T-helper 1 cell (primary cell): ENCODE data around the gene KRTAP2-3.
"Not testable (repeated sequence)": the region's sequence is repeated elsewhere in the genome, so short reads cannot be mapped to it uniquely, and the experiment has no call there.

Experiments used
- DNase-seq, 5 donors: peaks; one replicate each; pipeline ENCODE4 v3.0.0-alpha.2; 2012 to 2020

Gene KRTAP2-3

DNA sequence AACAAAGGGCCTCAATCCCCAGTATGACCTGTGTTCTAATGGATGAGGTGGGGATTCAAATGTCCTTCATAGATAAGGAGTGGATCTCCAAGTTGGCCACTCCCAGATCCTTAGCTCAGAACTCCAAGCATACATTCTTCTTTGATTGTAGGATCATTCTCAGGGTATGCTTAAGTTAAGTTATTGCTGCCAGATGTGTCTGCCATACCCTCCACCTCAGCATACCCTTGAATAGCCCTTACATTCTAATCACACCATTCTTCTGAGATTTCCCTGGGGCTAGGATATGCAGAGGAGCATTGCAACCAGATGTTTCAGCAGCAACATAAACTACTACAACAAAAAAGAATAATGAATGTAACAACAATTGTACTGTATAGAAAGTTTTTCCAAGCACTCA lies 7.4 kb upstream of the KRTAP2-3 start:
- DNase-seq, result no peak

GRCh38 chr17:41065829-41066624 lies 6.1 kb upstream of the KRTAP2-3 start, which contains the start of gene KRTAP2-4:
Gene KRTAP2-4 (minus strand): TSS chr17:41065879. CDS start chr17:41065845, 34 bp downstream.
- no peak for DNase-seq

DNA sequence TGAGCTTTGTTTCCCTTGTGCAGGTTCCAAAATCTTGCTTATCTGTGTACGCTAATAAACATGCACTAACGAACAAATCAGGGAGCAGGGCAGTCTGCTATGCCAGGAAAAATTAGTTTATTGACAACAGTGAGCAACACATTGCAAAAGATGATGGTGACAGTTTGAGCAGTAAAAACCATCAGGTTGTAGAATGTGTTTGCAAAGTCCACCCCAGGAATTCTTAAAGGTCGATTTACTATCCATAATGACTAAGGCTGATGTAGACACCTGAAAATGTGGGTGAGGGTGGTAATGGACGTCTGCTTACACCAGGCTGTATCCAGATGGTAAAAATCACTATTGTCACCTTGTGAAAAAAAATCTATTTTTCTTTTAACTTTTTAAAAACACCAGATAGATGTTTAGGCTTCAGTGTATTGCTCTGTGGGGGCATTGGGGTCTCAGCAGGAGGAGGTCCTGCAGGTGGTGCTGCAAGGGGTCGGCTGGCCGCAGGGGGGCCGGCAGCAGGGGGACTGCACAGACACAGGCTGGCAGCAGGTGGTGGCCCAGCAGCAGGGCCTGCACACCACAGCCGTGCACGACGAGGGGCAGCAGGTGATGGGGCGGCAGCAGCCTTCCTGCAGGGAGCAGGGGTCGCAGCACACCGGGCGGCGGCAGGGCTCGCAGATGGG lies 5.2 kb upstream of the KRTAP2-3 start:
- DNase-seq, result not testable (repeated sequence)

DNA sequence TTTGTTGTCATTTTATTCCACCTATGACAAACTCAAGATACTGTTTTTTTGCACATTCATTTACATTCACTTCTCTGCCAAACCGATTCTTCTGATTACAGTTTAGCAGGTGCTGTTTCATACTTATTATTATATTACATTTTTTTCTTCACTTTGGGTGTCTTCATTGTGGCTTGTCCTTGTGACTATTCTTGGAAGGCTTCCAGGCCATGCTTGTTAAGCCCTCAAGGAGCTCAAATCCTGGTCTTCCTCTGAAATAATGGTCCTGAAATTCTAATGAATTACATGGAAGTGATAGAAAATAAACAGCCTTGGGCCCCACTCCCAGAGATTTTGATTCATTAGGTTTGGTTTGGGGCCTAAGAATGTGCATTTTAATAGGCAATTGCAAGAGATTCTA lies 4.4 kb upstream of the KRTAP2-3 start:
- no peak for DNase-seq

GRCh38 chr17:41063449-41063848 lies 3.5 kb upstream of the KRTAP2-3 start:
- no peak for DNase-seq

GRCh38 chr17:41061964-41062363 lies 2.0 kb upstream of the KRTAP2-3 start:
- DNase-seq, result no peak

- not testable (repeated sequence) for DNase-seq
These were observed 450 bp downstream of the KRTAP2-3 start for GRCh38 chr17:41059276-41060051.

DNA sequence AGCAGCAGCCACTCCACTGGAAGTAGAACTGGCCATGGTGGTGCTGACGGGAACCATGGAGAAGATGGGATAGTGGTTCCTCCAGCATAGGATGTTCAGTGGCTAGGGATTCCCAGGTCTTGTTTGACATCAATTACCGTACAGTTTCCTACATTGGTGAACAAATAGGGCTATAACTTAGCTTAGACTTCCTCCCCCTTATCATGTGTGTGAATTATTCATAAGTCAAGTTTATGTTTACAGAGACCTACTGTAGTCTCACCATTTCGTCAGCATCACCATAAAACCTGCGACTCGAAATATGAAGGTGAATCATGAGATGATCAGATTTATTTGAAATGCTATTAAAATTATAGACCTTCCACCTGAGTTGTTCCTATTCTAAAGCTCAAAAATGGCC lies 1.2 kb downstream of the KRTAP2-3 start:
- DNase-seq, result no peak

DNA sequence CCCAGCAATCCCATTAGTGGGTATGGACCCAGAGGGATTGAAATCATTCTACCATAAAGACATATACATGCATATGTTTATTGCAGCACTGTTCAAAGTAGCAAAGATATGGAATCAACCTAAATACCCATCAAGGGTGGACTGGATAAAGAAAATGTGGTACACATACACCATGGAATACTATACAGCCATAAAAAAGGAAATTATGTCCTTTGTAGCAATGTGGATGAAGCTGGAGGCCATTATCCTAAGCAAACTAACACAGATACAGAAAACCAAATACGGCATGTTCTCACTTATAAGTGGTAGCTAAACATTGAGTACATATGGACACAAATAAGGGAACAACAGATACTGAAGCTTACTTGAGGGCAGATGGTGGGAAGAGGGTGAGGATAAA lies 2.4 kb downstream of the KRTAP2-3 start:
- DNase-seq, result no peak

DNA sequence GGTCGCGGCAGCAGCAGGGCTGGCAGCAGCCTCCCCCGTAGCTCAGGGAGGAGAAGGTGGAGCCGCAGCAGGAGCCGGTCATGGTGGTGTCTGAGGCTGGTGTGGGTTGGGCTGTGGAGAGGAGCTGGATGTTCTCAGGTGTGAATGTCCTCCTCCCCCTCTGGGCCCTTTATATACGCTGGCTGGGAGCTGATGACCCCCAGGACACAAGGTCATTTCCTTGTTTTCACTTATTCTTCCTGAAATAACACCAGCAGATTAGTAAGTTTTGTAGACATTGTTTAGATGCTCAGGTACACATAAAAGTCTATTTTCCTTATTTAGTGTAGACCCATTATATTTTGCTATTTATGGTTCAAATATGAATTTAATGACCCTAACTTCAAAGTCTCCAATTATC lies 4.8 kb downstream of the KRTAP2-3 start, which contains the start of gene KRTAP2-2:
KRTAP2-2 (minus strand) TSS at position 101 of the 400 bp plus-strand sequence; CDS start at position 82, 19 bp downstream.
- not testable (repeated sequence) for DNase-seq

DNA sequence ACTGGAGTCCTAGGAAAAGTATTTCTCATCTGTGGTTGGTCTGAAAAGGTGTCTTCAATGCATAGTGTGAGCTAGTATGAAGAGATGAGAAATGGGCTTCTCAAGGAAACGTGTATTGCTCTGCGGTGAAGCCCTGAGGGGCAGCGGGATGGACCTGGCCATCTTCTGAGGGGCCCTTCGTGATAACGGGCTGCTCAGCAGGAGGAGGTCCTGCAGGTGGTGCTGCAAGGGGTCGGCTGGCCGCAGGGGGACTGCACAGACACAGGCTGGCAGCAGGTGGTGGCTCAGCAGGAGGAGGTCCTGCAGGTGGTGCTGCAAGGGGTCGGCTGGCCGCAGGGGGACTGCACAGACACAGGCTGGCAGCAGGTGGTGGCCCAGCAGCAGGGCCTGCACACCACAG lies 5.4 kb downstream of the KRTAP2-3 start:
- DNase-seq, result not testable (repeated sequence)

- no peak for DNase-seq
These were observed 5.9 kb downstream of the KRTAP2-3 start for GRCh38 chr17:41054025-41054424.

GRCh38 chr17:41052566-41052965 lies 7.3 kb downstream of the KRTAP2-3 start:
- DNase-seq, result no peak

DNA sequence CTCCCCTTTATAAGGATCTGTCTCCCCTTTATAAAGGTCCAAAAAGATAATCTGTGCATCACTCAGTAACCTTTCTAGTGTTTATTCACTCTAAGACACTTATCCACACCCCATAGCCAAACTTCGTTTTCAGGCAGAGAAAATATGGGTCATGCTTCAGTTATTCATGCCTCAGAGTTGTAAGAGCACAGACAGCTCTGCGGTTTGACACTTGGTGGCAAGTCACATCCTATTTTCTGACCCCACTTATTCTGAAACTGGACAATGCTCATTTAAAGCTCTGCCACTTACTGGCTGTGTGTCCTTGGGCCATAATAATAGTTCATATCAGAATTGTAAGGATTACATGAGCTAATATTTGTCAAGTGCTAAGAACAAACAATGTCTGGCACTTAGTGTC lies 10.8 kb downstream of the KRTAP2-3 start:
- no peak for DNase-seq

- DNase-seq, result no peak
These were observed 11.5 kb downstream of the KRTAP2-3 start for GRCh38 chr17:41048441-41048840.

- DNase-seq, result not testable (repeated sequence)
These were observed 13.0 kb downstream of the KRTAP2-3 start, which contains the start of gene KRTAP2-1 for GRCh38 chr17:41046735-41047465. Gene KRTAP2-1 (minus strand): TSS chr17:41047316. CDS start chr17:41047267, 49 bp downstream.

- DNase-seq, result no peak
These were observed 17.0 kb downstream of the KRTAP2-3 start for GRCh38 chr17:41042953-41043352.

- not testable (repeated sequence) for DNase-seq
These were observed 18.9 kb downstream of the KRTAP2-3 start, which contains the start of gene KRTAP1-1 for GRCh38 chr17:41040783-41041571. Gene KRTAP1-1 (minus strand): TSS chr17:41041450. CDS start chr17:41041397, 53 bp downstream.

DNA sequence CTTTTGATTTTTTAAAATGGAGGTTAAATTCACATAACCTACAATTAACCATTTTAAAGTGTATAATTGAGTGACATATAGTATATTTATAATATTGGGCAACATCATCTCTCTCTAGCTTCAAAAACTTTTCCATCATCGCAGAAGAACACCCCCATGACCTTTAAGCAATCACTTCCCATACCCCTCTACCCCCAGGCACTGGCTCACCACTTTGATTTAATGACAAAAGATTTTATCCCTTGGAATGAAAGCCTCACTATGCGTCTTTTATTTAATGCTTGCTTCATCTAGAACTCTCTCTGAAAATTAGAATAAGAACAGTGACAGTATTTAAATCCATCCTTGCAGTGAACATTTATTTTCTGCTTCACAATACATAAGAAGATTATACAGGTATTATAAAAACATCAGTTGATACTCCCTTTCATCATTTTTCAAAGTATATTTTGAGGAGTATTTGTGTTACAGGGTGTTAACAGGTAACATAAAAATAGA lies 22.0 kb downstream of the KRTAP2-3 start:
- DNase-seq, result no peak

GRCh38 chr17:41034346-41034935 lies 25.5 kb downstream of the KRTAP2-3 start, which contains the start of gene KRTAP1-3:
Gene KRTAP1-3 (minus strand): TSS chr17:41034874. CDS start chr17:41034821, 53 bp downstream.
- not testable (repeated sequence) for DNase-seq
